Fibroblast of upper back skin (primary cell): ENCODE measurements around the gene OCA2.
A peak's percentile ranks its signal among the peaks of the same experiment; 100 is the strongest.
"Not testable (repeated sequence)": the region's sequence is repeated elsewhere in the genome, so short reads cannot be mapped to it uniquely, and the experiment has no call there.

ENCODE experiments used
- DNase-seq: peaks from one replicate; pipeline ENCODE4 v3.0.0-alpha.2; 2013

OCA2 gene

GRCh38 chr15:27762471-27762870 is 336.6 kb downstream of the OCA2 start:
- DNase-seq: no peak

GRCh38 chr15:27757052-27757451 is 342.1 kb downstream of the OCA2 start:
- no peak for DNase-seq

- no peak for DNase-seq
Observed at GRCh38 chr15:27752691-27753090, 346.4 kb downstream of the OCA2 start.

GRCh38 chr15:27747997-27748396 is 351.1 kb downstream of the OCA2 start:
- no peak for DNase-seq

- peak; percentile 34 for DNase-seq
Observed at GRCh38 chr15:27746401-27746955, 352.6 kb downstream of the OCA2 start.

- DNase-seq: peak; percentile 79
Observed at GRCh38 chr15:27744641-27745040, 354.5 kb downstream of the OCA2 start.

- no peak for DNase-seq
Observed at GRCh38 chr15:27743638-27744037, 355.5 kb downstream of the OCA2 start.

GRCh38 chr15:27742751-27743477 is 356.2 kb downstream of the OCA2 start:
- no peak for DNase-seq

GRCh38 chr15:27741226-27741860 is 357.8 kb downstream of the OCA2 start:
- no peak for DNase-seq

- no peak for DNase-seq
Observed at GRCh38 chr15:27734785-27735495, 364.2 kb downstream of the OCA2 start.

- peak; percentile 82 for DNase-seq
Observed at GRCh38 chr15:27731776-27732175, 367.3 kb downstream of the OCA2 start.

GRCh38 chr15:27730868-27731267 is 368.2 kb downstream of the OCA2 start:
- DNase-seq: peak; percentile 72

GRCh38 chr15:27725731-27726130 is 373.4 kb downstream of the OCA2 start:
- no peak for DNase-seq

- DNase-seq: no peak
Observed at GRCh38 chr15:27723821-27724220, 375.3 kb downstream of the OCA2 start.

- no peak for DNase-seq
Observed at GRCh38 chr15:27722102-27722501, 377.0 kb downstream of the OCA2 start.

- DNase-seq: no peak
Observed at GRCh38 chr15:27714675-27715074, 384.4 kb downstream of the OCA2 start.

GRCh38 chr15:27713850-27714249 is 385.3 kb downstream of the OCA2 start:
- not testable (repeated sequence) for DNase-seq

GRCh38 chr15:27707257-27707656 is 391.9 kb downstream of the OCA2 start:
- no peak for DNase-seq

- no peak for DNase-seq
Observed at GRCh38 chr15:27706300-27706699, 392.8 kb downstream of the OCA2 start.

GRCh38 chr15:27705056-27705455 is 394.1 kb downstream of the OCA2 start:
- no peak for DNase-seq
